GM13976 (cell line): Measurements from ENCODE around the gene SLC22A23.

ENCODE experiments used
- DNase-seq: peaks from one replicate; pipeline ENCODE4 v3.0.0; 2012; ENCODE audit warnings: low spot score
- in situ Hi-C: fragments of 300-500 bp; cut with MboI; formaldehyde crosslinking; loops from one replicate; pipeline ENCODE4 v1.12.0; 2022; ENCODE audit warnings: low sequenced_read_pairs, mixed read lengths, inconsistent platforms; ENCODE audit not compliant: unreplicated experiment
- TF ChIP-seq, protein P1 (sequence below): IDR thresholded peaks from 2 replicates; pipeline ENCODE4 v1.5.1; 2012; ENCODE audit warnings: borderline replicate concordance, mild to moderate bottlenecking; ENCODE audit not compliant: insufficient read depth; ENCODE audit errors: extremely low read depth, missing control alignments, control extremely low read depth

Gene SLC22A23

DNA sequence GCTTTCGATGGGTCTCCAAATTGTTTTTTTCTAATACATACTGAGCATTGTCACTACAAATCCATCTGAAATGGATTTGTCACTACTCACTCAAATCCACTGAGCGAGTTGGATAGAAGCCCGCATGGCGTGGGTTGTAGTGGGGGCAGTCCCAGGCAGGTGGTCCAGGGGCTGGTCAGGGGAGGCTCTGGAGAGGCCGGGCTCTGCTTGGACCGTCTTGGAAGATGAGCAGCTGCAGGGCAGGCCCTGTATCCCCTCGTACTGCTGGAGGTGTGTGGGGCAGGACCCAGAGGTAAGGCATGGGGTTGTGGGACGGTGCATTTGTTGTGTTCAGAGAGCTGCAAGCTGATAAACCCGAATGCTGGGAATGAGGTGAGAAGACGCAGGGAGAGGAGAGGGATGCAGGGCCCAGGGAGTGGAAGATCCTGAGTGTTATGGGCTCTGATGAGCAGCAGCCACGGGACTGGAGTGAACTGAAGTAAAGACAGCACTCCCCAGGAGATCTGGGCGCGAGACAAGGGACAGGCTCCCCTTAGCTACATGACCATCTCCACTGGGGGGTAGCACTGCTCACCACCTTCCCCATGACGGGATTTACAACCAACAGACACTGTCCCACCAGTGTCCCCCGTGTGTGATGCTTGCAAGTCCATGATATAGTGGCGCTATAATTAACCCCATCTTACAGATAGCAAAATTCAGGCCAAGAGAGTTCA, 152.2 kb downstream of the SLC22A23 start:
- in situ Hi-C loops, result no loop called here
- TF ChIP-seq, protein P1, sequence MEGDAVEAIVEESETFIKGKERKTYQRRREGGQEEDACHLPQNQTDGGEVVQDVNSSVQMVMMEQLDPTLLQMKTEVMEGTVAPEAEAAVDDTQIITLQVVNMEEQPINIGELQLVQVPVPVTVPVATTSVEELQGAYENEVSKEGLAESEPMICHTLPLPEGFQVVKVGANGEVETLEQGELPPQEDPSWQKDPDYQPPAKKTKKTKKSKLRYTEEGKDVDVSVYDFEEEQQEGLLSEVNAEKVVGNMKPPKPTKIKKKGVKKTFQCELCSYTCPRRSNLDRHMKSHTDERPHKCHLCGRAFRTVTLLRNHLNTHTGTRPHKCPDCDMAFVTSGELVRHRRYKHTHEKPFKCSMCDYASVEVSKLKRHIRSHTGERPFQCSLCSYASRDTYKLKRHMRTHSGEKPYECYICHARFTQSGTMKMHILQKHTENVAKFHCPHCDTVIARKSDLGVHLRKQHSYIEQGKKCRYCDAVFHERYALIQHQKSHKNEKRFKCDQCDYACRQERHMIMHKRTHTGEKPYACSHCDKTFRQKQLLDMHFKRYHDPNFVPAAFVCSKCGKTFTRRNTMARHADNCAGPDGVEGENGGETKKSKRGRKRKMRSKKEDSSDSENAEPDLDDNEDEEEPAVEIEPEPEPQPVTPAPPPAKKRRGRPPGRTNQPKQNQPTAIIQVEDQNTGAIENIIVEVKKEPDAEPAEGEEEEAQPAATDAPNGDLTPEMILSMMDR, result no peak
- no peak for DNase-seq

DNA sequence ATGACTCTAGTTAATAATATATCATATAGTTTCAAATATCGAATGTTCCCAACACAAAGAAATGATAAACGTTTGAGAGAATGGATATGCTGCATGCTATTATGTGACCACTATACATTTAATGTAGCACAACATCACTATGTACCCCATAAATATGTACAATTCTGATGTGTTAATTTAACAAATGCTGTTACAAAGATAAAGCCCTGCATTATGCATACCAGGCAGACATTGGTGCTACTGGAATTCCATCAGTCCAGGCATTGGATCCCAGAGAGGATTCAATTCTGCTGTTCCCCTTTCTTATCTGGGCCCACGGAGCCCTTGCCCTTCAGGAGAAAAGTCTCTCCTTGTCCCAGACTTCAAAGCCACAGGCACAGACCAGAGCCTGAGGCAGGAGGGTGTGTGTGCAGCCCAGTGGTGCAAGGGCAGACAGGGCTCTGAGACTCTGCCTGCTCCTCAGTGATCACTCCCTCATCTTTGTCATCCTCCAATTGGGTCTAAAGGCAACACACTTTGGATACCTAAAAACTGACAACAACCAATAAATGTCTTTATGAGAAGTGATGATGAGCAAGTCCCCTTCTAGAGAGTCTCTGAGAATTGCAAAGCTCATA, 152.9 kb downstream of the SLC22A23 start:
- TF ChIP-seq, protein P1, result no peak
- in situ Hi-C loops, result no loop called here
- DNase-seq, result no peak

DNA sequence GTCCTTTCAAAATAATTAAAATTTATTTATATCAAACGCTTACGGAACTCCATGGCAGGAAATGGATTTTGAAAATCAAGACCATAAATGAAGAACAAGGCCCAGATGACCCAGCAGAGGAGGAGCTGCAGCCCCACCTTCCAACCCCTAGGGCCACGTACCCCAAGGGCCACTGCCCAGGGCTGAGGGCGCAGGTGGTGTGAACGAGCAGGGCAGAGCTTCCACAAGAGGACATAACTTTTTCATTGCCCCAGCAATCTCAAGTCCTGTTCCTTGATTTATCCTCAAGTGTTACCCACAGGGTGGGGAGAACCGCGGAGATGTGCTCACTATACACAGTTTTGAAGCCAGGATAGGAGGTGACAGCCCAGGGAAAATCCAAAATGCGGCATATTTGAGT, 155.3 kb downstream of the SLC22A23 start:
- in situ Hi-C loops, result no loop called here

DNA sequence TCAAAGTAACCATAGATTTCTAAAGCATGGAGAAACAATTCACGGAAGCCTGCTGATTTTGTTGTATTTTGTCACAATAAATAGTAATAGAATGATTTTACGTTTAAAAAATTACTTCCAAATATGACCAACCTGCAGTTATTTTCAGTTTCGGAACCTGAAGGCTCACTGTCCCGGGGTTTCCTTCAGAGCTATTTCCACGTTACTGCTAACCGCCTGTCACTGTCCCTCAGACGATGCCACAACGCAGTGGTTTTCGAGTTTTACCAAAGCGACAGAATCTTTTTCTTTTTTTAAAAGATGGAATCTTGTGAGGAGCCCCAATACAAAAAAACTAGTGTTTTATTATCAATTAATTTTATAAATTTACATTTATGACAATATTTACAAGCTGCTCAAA, 157.6 kb downstream of the SLC22A23 start:
- DNase-seq, result no peak
- in situ Hi-C loops, result loop anchor here (25.0 kb wide), 2 partner anchors 163 to 688 kb away; partner anchors contain the start of gene SLC22A23
- TF ChIP-seq, protein P1, result no peak

More for the DNA sequence above, 155.3 kb downstream of the SLC22A23 start:
- DNase-seq, result no peak
- TF ChIP-seq, protein P1, result no peak

DNA sequence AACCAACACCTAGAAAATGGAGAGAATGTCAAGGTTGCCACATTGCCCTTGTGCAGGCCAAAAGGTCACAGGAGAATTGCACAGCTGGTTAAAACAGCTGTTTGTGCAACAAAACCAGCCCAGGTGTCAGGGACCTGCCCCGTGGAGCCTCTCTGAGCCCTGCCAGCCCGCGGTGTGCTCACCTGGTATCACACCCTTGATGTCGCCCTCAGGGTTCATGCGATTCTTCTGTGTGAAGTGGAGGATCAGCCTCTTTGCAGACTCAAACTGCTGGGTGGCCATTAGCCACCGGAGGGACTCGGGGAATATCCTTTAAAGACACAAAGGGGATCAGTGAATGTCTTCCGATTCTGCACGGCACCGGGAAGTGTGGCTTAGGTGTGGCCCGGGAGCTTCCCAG, 158.9 kb downstream of the SLC22A23 start:
- no peak for DNase-seq
- TF ChIP-seq, protein P1, result no peak
- in situ Hi-C loops, result loop anchor here (25.0 kb wide), 2 partner anchors 164 to 689 kb away; partner anchors contain the start of gene SLC22A23

DNA sequence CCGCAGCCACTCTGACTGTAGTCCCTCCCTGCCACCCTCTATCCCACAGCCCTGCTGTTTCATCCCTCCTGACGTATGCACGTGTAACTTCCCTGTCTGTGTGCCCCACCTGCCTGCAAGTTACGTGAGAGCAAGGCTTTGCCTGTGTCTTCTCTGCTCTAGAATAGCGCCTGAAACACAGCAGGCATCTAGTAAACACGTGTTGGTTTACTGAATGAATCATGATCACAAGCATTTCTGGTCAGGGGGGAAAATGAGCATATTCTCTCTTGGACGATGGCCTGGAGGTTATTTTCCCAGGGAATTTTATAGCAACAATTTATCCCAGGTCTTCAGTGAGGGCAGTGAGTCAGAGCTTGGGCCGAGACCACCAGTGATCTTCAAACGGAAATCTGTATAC, 159.8 kb downstream of the SLC22A23 start:
- TF ChIP-seq, protein P1, result no peak
- DNase-seq, result no peak
- in situ Hi-C loops, result loop anchor here (25.0 kb wide), 2 partner anchors 165 to 690 kb away; partner anchors contain the start of gene SLC22A23
